Uterus (tissue), 2 donors: ENCODE results near the gene F2RL1.

Experiments
- POLR2A ChIP-seq, 2 donors: fragments of 450-650 bp; IDR thresholded peaks; one replicate each; pipeline ENCODE4 v1.6.1; 2016; ENCODE audit warnings: antibody characterized with exemption in 2 of 2, mild to moderate bottlenecking in 1 of 2, moderate library complexity in 1 of 2
- TF ChIP-seq, protein P1 (sequence below), 4 experiments: fragments of 200-600 bp in 2 of 4; fragments of 450-650 bp in 2 of 4; sonication (generic) in 2 of 4; IDR thresholded peaks; one replicate each; pipeline ENCODE4 v1.5.1; 2016 to 2019; ENCODE audit warnings: antibody characterized with exemption in 4 of 4, mild to moderate bottlenecking in 2 of 4, moderate library complexity in 1 of 4

DNA sequence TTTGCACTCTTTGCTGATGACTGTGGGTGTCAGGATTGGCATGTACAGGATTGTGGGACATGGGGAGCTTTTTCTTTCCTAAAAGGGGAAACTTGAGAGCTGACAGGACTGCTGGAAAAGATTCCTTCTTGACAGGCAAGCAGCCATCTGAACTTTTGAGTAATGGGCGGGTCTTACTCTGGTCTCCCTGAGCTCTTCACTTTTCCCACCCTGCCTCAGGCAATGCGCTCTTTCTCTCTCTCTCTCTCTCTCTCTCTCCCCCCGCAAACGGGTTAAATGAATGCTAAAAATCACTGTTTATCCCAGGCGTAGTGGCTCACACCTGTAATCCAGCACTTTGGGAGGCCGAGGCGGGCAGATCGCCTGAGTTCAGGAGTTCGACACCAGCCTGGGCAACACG, 37.1 kb upstream of the F2RL1 start:
- no peak for TF ChIP-seq POLR2A (IDR thresholded peaks at IDR 0.05)
- TF ChIP-seq, protein P1, sequence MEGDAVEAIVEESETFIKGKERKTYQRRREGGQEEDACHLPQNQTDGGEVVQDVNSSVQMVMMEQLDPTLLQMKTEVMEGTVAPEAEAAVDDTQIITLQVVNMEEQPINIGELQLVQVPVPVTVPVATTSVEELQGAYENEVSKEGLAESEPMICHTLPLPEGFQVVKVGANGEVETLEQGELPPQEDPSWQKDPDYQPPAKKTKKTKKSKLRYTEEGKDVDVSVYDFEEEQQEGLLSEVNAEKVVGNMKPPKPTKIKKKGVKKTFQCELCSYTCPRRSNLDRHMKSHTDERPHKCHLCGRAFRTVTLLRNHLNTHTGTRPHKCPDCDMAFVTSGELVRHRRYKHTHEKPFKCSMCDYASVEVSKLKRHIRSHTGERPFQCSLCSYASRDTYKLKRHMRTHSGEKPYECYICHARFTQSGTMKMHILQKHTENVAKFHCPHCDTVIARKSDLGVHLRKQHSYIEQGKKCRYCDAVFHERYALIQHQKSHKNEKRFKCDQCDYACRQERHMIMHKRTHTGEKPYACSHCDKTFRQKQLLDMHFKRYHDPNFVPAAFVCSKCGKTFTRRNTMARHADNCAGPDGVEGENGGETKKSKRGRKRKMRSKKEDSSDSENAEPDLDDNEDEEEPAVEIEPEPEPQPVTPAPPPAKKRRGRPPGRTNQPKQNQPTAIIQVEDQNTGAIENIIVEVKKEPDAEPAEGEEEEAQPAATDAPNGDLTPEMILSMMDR (IDR thresholded peaks at IDR 0.05), result no peak
